GM12878 (cell line): ENCODE measurements around the gene ACACA. TPM values are rescaled to one million over a fixed set of nuclear protein-coding genes. Genes with fewer than 3 reads are reported as not detected.

ENCODE experiments used
- ATAC-seq: fragments of 200-7000 bp; cut with Tn5 transposase; 3 replicates; pipeline ENCODE4 v1.9.1; 2020; ENCODE audit warnings: mild to moderate bottlenecking, moderate library complexity
- BruUV-seq: library from RNA; stranded (reverse); fragments of 400-500 nt; replicated peaks from 2 replicates; lab custom pipeline; 2021; lab: Mats Ljungman, UMichigan
- CTCF ChIA-PET: fragments of 300-600 bp; sonication (Branson Sonifier 250); formaldehyde crosslinking; extraction: SDS; loops from one replicate; lab custom pipeline; 2021; ENCODE audit warnings: inconsistent platforms; lab: Yijun Ruan, JAX
- POLR2A ChIA-PET: fragments of 350-600 bp; formaldehyde crosslinking; extraction: SDS; loops from one replicate; lab custom pipeline; 2021; ENCODE audit warnings: inconsistent platforms; lab: Charles Lee
- RAD21 ChIA-PET: fragments of 300-600 bp; sonication (Branson Sonifier 250); formaldehyde crosslinking; loops from one replicate; lab custom pipeline; 2023; ENCODE audit warnings: antibody characterized with exemption; ENCODE audit not compliant: unreplicated experiment; lab: Charles Lee
- SMC1A ChIA-PET: fragments of 300-600 bp; sonication (Branson Sonifier 250); formaldehyde crosslinking; loops from one replicate; lab custom pipeline; 2023; ENCODE audit not compliant: unreplicated experiment, uncharacterized antibody; lab: Charles Lee
- DNase-seq: peaks from one replicate; pipeline ENCODE4 v3.0.0-alpha.2; 2011; ENCODE audit warnings: low read depth, low spot score
- FAIRE-seq: peaks from 3 replicates; lab custom pipeline; 2011; peaks lifted over from hg19 to GRCh38; lab: Jason Lieb, UNC
- H2AFZ ChIP-seq: 2 replicates; pipeline ENCODE4 v1.6.0; 2011; ENCODE audit warnings: low read depth, low read length, control low read depth; ENCODE audit not compliant: control insufficient read depth
- H3K27ac ChIP-seq: 2 replicates; pipeline ENCODE4 v1.5.1; 2011; ENCODE audit warnings: control low read depth; ENCODE audit not compliant: control insufficient read depth, insufficient read depth
- H3K27me3 ChIP-seq, 2 experiments: replicated peaks in 1 of 2; 2 replicates each; pipeline versions ENCODE4 v1.6.0 to v1.6.1; 2011; ENCODE audit warnings: low read length in 1 of 2; ENCODE audit not compliant: control insufficient read depth in 2 of 2, insufficient read depth in 2 of 2
- H3K36me3 ChIP-seq, 2 experiments: 2 replicates each; pipeline ENCODE4 v1.5.1; 2011; ENCODE audit warnings: low read length in 1 of 2; ENCODE audit not compliant: control insufficient read depth in 2 of 2, insufficient read depth in 2 of 2
- H3K4me1 ChIP-seq: 2 replicates; pipeline ENCODE4 v1.6.1; 2011; ENCODE audit warnings: mild to moderate bottlenecking, low read length, moderate library complexity, mixed read lengths; ENCODE audit not compliant: control insufficient read depth, insufficient read depth
- H3K4me2 ChIP-seq: 2 replicates; pipeline ENCODE4 v1.6.0; 2011; ENCODE audit warnings: control low read depth; ENCODE audit not compliant: control insufficient read depth, insufficient read depth
- H3K4me3 ChIP-seq: fragments of 200-600 bp; sonication (generic); 2 replicates; pipeline ENCODE4 v1.5.1; 2016
- H3K79me2 ChIP-seq: 2 replicates; pipeline ENCODE4 v1.6.0; 2011; ENCODE audit warnings: low read length; ENCODE audit not compliant: control insufficient read depth, insufficient read depth
- H3K9ac ChIP-seq: 2 replicates; pipeline ENCODE4 v1.8.0; 2011; ENCODE audit warnings: low read length, control low read depth, mixed read lengths; ENCODE audit not compliant: control insufficient read depth, insufficient read depth
- H3K9me3 ChIP-seq: replicated peaks from 3 replicates; pipeline ENCODE4 v1.5.1; 2011; ENCODE audit warnings: mild to moderate bottlenecking, low read length; ENCODE audit not compliant: control insufficient read depth, insufficient read depth
- H4K20me1 ChIP-seq: 2 replicates; pipeline ENCODE4 v1.6.0; 2011; ENCODE audit not compliant: control insufficient read depth, insufficient read depth
- ATF7 ChIP-seq: fragments of 450-650 bp; IDR thresholded peaks from 2 replicates; pipeline ENCODE4 v1.6.1; 2016; ENCODE audit warnings: low read depth, mild to moderate bottlenecking
- BMI1 ChIP-seq: fragments of 450-650 bp; IDR thresholded peaks from 2 replicates; pipeline ENCODE4 v1.6.1; 2016; ENCODE audit warnings: mild to moderate bottlenecking, moderate library complexity, borderline replicate concordance
- CHD2 ChIP-seq: IDR thresholded peaks from 2 replicates; pipeline ENCODE4 v1.6.1; 2011; ENCODE audit warnings: low read depth, low read length, improper control_type of control experiment, borderline replicate concordance
- CREB1 ChIP-seq: IDR thresholded peaks from 2 replicates; pipeline ENCODE4 v1.6.1; 2012; ENCODE audit warnings: low read depth, mild to moderate bottlenecking, inconsistent platforms
- HCFC1 ChIP-seq: fragments of 150-350 bp; IDR thresholded peaks from 2 replicates; pipeline ENCODE4 v1.6.1; 2014; ENCODE audit warnings: low read length
- JUNB ChIP-seq: IDR thresholded peaks from 2 replicates; pipeline ENCODE4 v1.6.1; 2016; ENCODE audit warnings: antibody characterized with exemption, mild to moderate bottlenecking
- KLF5 ChIP-seq: fragments of 450-650 bp; IDR thresholded peaks from 2 replicates; pipeline ENCODE4 v1.6.1; 2014; ENCODE audit warnings: mild to moderate bottlenecking; ENCODE audit not compliant: partially characterized antibody
- RAD21 ChIP-seq: IDR thresholded peaks from 2 replicates; pipeline ENCODE4 v1.6.1; 2011; ENCODE audit warnings: mild to moderate bottlenecking, low read depth, low read length, moderate library complexity; ENCODE audit not compliant: insufficient read depth
- SMAD1 ChIP-seq: fragments of 450-650 bp; IDR thresholded peaks from 2 replicates; pipeline ENCODE4 v1.6.1; 2018; ENCODE audit warnings: mild to moderate bottlenecking, low read depth; ENCODE audit not compliant: partially characterized antibody
- SMARCA5 ChIP-seq: fragments of 450-650 bp; IDR thresholded peaks from 2 replicates; pipeline ENCODE4 v1.6.1; 2017; ENCODE audit warnings: mild to moderate bottlenecking
- SREBF1 ChIP-seq: IDR thresholded peaks from 2 replicates; pipeline ENCODE4 v1.6.1; 2012; ENCODE audit warnings: mild to moderate bottlenecking, low read length
- SREBF2 ChIP-seq: IDR thresholded peaks from 2 replicates; pipeline ENCODE4 v1.6.1; 2012; ENCODE audit warnings: mild to moderate bottlenecking, low read length
- TARDBP ChIP-seq: IDR thresholded peaks from 2 replicates; pipeline ENCODE4 v1.6.1; 2016; ENCODE audit warnings: borderline replicate concordance
- ZBTB33 ChIP-seq: fragments of 450-650 bp; IDR thresholded peaks from 2 replicates; pipeline ENCODE4 v1.6.1; 2017; ENCODE audit warnings: mild to moderate bottlenecking
- WGBS: methylation state at CpG from one replicate; pipeline ENCODE4 v1.1.6; 2016; ENCODE audit warnings: low lambda C conversion rate; ENCODE audit not compliant: insufficient replicate concordance, insufficient coverage; ENCODE audit errors: missing lambda C conversion rate; 5-methylcytosine and 5-hydroxymethylcytosine counted together
- in situ Hi-C: fragments of 300-500 bp; cut with MboI; formaldehyde crosslinking; loops from 9 replicates; pipeline ENCODE4 v1.14.3; 2018; ENCODE audit warnings: mixed read lengths
- intact Hi-C: fragments of 100-400 bp; cut with micrococcal nuclease; formaldehyde crosslinking; loops from one replicate; pipeline ENCODE4 v1.14.2; 2022; ENCODE audit not compliant: unreplicated experiment
- polyA plus RNA-seq, 11 experiments: library from polyadenylated mRNA; depleted of rRNA in 4 of 11; unstranded in 6 of 11; stranded (reverse) in 5 of 11; fragments of >200 nt; fragmentation: Nextera tagmentation in 4 of 11; fragmentation: Illumina TruSeq in 1 of 11; extraction: Ambion mirVana in 4 of 11; extraction: Trizol in 1 of 11; gene quantifications; 1 replicate in 1 of 11; 2 replicates in 10 of 11; pipeline versions ENCODE4 v1.2.1 to v1.2.3, GENCODE V29; 2011 to 2016; ENCODE audit warnings: inconsistent platforms in 2 of 11, missing spikeins in 2 of 11, low read depth in 1 of 11
- total RNA-seq, 4 experiments: library from RNA; depleted of rRNA in 3 of 4; stranded (reverse); fragments of >200 nt in 3 of 4; fragmentation: Illumina TruSeq in 1 of 4; extraction: Trizol in 1 of 4; gene quantifications; 2 replicates each; pipeline versions ENCODE4 v1.2.1 to v1.2.3, GENCODE V29; 2013 to 2021
- TF ChIP-seq, protein P1 (sequence below): fragments of 450-650 bp; IDR thresholded peaks from 2 replicates; pipeline ENCODE4 v1.6.1; 2017; ENCODE audit warnings: antibody characterized with exemption, mild to moderate bottlenecking, moderate library complexity
- TF ChIP-seq, protein P2 (sequence below): IDR thresholded peaks from 2 replicates; pipeline ENCODE4 v1.6.1; 2011; ENCODE audit warnings: mild to moderate bottlenecking, low read depth, low read length, moderate library complexity; ENCODE audit not compliant: insufficient replicate concordance

The ACACA gene
- total and polyA plus RNA-seq, 10 of the 15 experiments (the other 5 are each of a cell fraction or from before 2014, with no cell fraction given): 12.9 to 74.2 (median 32.0) TPM

- no peak for TF ChIP-seq ZBTB33
- no peak for TF ChIP-seq ATF7
- TF ChIP-seq RAD21: no peak
- TF ChIP-seq JUNB: no peak
Observed at GRCh38 chr17:37283414-37283961, 123.1 kb downstream of the ACACA start (continued).

- H3K27me3 ChIP-seq: no peaks in the 10 kb centered on the region
- in situ Hi-C loops: no loop called here
- RAD21 ChIA-PET: no interaction called here
- H2AFZ ChIP-seq: no peak overlapping the region
- no peaks in the 10 kb centered on the region for H3K9me3 ChIP-seq
- no peak for TF ChIP-seq BMI1
- no peak for TF ChIP-seq KLF5
- no peak for TF ChIP-seq SMARCA5
- no peak for TF ChIP-seq SMAD1
- no peak for TF ChIP-seq CHD2
- no peak for TF ChIP-seq HCFC1
- TF ChIP-seq CREB1: no peak
- TF ChIP-seq SREBF1: no peak
- TF ChIP-seq, protein P1, sequence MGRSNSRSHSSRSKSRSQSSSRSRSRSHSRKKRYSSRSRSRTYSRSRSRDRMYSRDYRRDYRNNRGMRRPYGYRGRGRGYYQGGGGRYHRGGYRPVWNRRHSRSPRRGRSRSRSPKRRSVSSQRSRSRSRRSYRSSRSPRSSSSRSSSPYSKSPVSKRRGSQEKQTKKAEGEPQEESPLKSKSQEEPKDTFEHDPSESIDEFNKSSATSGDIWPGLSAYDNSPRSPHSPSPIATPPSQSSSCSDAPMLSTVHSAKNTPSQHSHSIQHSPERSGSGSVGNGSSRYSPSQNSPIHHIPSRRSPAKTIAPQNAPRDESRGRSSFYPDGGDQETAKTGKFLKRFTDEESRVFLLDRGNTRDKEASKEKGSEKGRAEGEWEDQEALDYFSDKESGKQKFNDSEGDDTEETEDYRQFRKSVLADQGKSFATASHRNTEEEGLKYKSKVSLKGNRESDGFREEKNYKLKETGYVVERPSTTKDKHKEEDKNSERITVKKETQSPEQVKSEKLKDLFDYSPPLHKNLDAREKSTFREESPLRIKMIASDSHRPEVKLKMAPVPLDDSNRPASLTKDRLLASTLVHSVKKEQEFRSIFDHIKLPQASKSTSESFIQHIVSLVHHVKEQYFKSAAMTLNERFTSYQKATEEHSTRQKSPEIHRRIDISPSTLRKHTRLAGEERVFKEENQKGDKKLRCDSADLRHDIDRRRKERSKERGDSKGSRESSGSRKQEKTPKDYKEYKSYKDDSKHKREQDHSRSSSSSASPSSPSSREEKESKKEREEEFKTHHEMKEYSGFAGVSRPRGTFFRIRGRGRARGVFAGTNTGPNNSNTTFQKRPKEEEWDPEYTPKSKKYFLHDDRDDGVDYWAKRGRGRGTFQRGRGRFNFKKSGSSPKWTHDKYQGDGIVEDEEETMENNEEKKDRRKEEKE: no peak
- no peak for TF ChIP-seq SREBF2
- TF ChIP-seq, protein P2, sequence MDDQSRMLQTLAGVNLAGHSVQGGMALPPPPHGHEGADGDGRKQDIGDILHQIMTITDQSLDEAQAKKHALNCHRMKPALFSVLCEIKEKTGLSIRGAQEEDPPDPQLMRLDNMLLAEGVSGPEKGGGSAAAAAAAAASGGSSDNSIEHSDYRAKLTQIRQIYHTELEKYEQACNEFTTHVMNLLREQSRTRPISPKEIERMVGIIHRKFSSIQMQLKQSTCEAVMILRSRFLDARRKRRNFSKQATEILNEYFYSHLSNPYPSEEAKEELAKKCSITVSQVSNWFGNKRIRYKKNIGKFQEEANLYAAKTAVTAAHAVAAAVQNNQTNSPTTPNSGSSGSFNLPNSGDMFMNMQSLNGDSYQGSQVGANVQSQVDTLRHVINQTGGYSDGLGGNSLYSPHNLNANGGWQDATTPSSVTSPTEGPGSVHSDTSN: no peak
- no peak for TF ChIP-seq TARDBP
- TF ChIP-seq, all 136 proteins: peak for 0
- no TSS peak for BruUV-seq
- POLR2A ChIA-PET: no interaction called here
- H3K4me1 ChIP-seq: no peaks in the 10 kb centered on the region
- DNase-seq: no peak
- no peaks in the 10 kb centered on the region for H3K79me2 ChIP-seq
- H3K4me2 ChIP-seq: no peak overlapping the region
- intact Hi-C loops: no loop called here
- CTCF ChIA-PET: no interaction called here
- H3K4me3 ChIP-seq: no peak overlapping the region
- WGBS: 88% methylated on average over 6 of the region's 6 CpGs
- FAIRE-seq: no peak
- H3K9ac ChIP-seq: no peak overlapping the region
- ATAC-seq: no peak
- no peaks in the 10 kb centered on the region for H4K20me1 ChIP-seq
- H3K27ac ChIP-seq: no peak overlapping the region
- peaks cover 3 to 8% of the 10 kb centered on the region in 2 experiments for H3K36me3 ChIP-seq
- SMC1A ChIA-PET: no interaction called here
Observed at GRCh38 chr17:37280841-37281240, 125.8 kb downstream of the ACACA start.
